CD1c-positive myeloid dendritic cell (primary cell): Measurements from ENCODE around the gene KIAA1671.
"Not testable (repeated sequence)": the region's sequence is repeated elsewhere in the genome, so short reads cannot be mapped to it uniquely, and the experiment has no call there.

Source experiments
- DNase-seq: peaks from one replicate; pipeline ENCODE4 v3.0.0-alpha.2; 2016; ENCODE audit errors: extremely low spot score

KIAA1671 gene

DNA sequence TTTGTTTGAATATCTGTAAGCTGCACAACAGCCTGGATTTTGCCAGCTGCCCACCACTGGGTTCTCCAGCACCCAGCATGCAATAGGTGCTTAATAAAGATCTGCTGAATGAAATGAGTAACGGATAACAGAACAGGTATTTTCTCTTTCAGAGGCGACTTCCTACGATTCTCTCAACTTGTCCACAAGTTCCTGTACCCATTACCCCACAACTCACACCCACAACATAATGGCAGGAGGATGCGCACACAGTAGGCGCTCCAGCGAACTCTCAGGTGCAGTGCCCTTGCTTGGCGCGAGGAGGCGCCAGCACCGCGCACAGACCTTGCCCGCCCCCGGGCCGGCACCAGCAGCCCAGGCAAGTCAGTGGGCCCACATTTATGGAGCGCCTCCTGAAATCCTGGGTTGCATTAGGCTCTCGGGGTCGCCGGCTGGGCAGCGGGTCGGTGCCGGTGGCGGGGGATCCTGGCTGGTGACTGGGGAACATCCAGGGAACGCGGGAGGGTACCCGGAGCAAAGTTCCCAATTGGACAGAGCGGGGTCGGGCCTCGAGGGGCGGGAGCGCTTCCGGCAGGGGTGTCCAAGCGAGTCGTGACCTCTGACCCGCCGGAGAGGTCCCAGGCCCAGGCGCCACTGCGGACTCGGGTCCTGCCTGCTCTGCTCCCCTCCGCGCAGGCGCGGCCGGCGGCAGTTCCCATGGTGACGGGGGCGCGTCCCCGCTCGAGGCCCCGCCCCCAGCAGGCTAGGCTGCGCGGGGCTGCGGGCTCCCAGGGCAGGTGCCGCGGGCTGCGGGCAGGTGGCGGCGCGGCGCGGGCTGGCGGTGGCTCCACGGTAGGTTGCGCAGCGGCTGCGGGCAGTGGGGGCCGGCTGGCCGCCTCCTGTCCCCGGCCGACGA, at the start of gene KIAA1671:
Gene KIAA1671 (plus strand): TSS at position 775 of the 895 bp plus-strand sequence. CDS start 75,284 bp downstream, outside the sequence.
- DNase-seq, result peak; percentile 82

DNA sequence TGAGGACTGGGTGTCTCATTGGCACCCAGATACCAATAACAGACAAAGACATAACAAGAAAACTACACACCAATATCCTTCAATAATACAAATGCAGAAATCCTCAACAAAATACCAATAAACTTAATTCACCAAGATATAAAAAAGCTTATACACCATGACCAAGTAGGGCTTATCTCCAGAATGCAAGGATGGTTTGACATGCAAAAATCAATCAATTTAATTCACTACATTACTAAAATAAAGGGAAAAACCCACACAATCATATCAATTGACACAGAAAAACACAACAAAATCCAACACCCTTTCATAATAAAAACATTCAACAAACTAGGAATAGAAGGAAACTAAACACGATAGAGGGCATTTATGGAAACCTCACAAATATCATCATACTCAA, 46.6 kb upstream of the KIAA1671 start:
- DNase-seq, result no peak

DNA sequence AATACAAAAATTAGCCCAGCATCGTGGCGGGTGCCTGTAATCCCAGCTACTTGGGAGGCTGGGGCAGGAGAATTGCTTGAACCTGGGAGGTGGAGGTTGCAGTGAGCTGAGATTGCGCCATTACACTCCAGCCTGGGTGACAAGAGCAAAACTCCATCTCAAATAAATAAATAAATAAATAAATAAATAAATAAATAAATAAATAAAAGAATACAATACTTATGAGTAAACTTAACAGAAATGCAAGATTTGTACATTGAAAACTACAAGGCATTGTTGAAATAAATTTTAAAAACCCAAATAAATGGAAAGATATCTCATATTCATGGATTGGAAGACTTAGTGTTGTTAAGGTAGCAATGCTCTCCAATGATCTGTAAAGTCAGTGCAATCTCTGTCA, 45.4 kb upstream of the KIAA1671 start:
- DNase-seq, result not testable (repeated sequence)

DNA sequence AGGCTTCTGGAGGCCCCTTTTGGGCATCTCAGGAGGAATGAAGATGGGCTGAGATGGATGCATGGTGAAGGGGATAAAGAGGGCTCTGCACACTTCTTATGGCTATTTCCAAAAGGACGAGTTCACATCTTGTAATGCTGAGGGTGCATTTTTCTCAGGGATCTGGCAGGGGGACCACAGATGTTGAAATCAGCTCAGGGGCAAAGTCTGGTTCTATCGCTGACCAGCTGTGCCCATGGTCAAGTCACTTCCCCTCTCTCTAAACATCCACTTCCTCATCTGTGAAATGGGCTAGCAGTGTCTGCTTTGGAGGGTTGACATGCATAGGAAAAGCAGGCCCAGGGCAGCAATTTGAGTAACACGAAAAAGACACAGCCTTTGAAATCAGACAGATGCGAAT, 32.5 kb upstream of the KIAA1671 start:
- no peak for DNase-seq

DNA sequence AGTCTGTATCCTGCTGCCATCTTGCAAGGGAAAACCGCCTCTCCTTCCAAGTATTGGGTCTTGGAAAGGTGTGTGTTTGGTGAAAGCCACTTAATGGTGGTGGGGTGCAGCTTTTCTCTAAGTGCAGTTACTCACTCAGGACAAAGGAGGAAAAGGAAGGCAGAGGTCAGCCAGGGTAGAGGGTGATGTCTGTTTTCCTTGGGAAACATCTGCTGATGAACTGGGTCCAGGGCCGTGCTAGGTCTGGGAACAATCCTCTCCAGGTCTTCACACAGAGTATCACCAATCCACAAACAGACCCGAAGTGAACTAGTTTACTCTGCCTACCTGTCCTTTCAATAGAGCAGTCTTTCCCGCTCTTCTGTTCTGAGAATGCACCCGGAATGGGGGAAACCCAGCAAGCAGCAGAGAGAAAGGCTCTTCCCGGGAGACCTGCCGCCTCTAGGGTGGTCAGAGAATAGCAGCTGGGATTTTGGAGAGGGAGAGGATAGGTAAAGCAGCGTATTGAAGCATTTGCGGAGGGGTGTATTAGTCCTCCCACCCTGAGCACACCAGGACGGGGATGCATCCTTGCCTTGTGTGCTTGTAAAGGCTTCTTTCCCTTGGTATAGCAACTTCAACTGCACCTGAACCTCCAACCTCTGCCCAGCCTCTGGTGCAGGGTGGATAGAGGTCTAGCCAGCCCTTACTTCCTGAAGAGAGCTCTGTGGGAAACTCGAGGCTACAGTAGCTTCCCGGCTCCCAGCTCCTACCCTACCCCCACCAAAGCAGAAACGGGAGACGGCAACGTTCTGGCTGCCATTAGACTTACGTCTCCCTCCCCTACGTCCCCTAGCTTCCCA, 26.7 kb upstream of the KIAA1671 start:
- no peak for DNase-seq

DNA sequence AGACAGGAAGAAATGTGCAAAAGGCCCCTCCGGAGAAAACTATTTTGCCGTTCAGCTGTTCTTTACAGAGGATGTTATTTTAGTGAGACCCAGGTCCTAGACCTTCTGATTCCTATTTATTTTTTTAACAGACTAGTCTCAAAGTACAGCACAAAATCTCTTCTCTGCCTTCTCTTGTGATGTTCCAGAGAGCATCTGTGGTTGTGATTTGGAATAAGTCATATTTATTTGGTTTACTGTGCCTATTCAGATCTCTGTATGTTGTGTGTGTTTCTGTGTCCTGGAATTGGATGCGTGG, 26.1 kb upstream of the KIAA1671 start:
- DNase-seq, result no peak

DNA sequence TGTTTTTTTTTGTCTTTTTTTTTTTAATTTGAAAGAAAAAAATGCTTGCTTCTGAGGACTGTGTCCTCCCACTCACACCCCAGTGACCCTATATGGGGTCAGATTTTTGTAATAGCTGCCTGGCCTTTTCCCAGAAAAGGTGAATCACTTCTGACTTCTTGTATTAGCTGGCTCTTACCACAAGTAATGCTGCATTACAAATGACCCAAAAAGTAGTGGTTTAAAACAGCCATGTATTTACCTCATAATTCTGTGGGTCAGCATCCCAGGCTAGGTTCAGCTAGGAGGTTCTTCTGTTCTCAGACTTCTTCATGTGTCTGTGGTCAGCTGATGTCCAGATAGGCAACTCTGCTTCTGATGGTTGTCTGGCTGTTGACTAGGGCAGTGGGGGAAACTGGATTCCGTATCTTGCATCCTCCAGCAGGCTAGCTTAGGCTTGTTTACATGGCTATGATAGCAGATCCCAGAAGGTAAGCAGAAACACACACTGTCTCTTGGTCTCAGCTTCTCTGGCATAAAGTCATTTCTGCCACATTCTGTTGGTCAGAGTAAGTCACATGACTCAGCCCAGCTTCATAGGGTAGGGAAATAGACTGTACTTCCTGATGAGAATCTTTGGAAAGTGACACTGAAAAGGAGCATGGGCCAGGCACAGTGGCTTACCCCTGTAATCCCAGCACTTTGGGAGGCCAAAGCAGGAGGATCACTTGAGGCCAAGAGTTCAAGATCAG, 25.5 kb upstream of the KIAA1671 start:
- peak; percentile 16 for DNase-seq

DNA sequence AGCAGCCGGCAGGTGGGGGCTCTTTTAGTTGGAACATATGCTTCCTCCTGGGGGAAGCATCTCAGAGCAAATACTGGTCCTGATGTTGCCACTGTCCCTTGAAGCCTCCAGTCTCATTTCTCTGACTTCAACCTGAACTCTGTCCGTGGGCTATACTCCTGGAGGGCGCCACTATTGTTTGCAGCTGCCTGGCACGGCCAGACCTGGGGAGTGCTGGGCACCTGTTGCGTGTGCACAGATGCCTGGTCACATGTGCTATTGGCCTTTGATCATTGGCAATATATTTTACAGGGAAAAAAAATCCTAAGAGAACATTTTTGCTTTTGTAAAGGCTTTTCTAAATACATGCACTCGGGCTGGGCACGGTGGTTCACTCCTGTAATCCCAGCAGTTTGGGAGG, 24.2 kb upstream of the KIAA1671 start:
- no peak for DNase-seq

DNA sequence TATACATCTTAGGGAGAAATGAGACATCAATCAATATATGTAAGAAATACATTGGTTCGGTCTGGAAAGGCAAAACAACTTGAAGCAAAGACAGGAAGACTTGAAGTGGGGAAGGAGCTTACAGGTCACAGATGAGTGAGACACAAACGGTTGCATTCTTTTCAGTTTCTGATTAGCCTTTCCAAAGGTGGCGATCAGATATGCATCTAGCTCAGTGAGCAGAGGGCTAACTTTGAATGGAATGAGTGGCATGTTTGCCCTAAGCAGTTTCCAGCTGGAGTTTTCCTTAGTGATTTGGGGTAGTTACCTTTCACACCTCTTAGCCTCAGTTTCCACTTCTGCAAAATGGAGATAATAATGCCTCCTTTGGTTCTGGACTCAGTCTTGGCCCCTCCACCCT, 21.8 kb upstream of the KIAA1671 start:
- no peak for DNase-seq

DNA sequence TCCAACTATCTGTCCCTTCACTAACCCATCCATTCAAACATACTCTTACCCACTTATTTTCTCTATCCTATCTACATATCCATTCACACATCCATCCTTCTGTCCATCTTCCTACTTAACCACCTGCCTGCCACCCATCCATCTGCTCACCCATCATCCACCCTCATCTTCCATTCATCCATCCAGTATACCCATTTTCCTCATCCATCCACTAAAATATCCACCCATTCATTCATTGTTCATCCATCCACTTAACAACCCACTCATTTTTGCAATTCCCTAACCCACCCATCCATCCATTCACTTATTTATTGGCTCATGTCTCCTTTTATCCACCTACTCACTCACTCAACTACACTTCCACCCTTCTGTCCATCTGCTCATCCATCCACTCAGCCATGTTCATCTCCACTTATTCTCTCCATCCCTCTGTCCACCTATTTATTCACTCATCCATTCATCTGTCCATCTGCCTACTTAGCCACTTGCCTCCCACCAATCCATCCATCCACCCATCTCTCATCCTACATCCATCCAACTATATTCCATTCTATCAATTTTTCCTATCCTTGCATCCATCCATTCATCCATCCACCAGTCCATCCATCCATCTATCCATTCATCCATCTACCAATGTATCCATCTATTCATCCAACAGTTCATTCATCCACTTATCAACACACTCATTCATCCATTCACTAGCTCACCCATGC, 16.6 kb upstream of the KIAA1671 start:
- no peak for DNase-seq

DNA sequence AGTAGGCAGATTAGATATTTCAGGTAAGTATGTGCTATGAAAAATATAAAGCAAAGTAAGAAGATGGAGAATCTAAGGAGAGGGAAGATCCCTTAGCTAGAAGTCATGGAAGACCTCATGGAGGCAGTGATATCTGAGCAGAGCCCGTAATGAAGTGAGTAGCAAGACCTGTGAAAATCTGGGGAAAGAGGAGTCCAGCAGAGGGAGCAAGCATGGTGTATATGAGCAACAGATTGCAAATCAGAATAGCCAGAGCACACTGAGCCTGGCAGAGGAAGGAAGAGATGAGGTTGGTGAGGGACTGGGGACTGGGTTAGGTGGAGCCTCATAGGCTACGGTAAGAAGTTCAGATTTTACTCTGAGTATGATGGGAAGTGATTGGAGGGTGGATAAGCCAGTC, 15.4 kb upstream of the KIAA1671 start:
- DNase-seq, result no peak

DNA sequence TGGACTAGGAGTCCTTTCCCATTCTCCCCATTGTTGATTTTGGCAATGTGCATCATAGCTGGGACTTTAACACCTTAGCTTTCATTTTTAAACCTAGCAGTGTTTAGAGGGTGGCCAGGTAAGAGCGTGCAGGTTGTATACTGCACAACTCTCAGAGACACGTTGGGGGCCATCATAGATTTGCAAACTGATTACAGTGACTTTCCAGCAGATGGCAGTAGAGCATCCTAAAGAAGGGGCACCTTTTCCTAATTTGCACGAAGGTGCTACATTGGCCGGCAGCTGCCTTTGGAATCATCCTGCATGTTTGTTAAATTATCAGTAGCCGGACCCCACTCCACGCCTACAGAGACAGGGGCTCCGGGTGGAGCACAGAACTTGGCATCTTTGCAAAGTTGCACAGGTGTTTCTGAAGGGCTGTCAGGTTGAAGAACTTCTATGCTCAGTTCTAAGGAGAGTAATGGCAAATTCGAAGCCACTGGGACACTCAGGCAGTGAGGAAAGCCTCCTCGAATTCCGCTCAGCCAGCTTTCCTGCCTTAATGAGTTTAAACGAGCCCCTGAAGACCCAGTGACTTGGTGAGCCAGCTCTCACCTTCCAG, 13.7 kb upstream of the KIAA1671 start:
- DNase-seq, result peak; percentile 38

DNA sequence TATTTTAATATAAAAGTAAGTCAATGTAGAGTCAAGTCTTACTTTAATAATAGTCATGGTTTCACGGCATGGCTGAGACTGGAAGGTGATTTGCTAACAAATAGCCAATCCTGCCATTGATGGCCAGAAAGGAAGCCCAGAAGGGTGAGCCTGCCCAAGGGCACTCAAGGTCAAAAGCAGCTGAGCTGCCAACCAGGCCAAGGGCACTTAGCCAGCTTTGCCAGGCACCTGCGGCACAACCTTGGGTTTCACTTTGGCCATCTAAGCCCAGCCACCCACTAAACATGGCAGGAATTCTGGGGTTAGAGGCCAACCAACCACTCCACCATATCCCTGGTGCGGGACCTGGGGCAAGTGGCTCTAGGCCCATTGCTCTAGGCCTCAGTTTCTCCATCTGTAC, 10.2 kb upstream of the KIAA1671 start:
- no peak for DNase-seq

DNA sequence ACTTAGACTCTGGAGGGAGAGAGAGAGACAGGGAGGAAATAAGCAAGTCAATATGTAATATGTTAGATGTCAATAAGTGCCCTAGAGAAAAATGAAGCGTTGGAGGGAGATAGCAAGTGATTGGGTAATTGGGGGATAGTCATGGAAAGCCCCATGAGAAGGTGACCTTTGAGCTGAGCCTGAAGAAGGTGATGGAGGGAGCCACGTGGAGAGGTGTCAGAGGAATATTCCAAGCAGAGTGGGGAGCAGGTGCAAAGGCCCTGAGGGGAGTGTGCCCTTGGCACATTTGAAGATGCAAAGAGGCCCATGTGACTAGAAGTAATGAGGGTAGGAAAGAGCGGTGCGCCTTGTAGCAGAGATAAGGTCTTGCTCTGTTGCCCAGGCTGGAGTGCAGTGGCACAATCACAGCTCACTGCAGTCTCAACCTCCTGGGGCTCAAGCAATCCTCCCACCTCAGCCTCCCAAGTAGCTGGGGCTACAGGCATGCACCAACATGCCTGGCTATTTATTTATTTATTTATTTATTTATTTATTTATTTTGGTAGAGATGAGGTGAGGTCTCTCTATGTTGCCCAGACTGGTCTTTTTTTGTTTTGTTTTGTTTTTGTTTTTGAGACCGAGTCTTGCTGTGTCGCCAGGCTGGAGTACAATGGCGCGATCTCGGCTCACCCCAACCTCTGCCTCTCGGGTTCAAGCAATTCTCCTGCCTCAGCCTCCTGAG, 8.1 kb upstream of the KIAA1671 start:
- no peak for DNase-seq

DNA sequence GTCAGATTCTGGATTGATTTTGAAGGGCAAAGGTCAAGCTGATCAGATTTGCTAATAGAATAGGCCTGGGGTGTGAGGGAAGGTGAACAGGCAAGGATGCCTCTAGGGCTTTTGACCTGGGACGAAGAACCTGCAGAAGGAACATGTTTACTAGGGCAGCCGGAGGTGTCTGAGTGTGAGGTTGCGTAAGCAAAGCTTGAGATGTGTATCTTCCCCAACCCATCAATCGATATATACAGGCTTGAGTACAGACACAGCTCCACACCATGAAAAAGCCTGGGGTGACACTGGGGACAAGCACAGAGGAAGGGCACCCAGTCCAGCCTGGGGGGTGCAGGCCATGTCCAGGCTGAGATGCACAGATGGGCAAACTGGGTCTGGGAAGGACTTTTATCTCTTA, 7.1 kb upstream of the KIAA1671 start:
- no peak for DNase-seq

DNA sequence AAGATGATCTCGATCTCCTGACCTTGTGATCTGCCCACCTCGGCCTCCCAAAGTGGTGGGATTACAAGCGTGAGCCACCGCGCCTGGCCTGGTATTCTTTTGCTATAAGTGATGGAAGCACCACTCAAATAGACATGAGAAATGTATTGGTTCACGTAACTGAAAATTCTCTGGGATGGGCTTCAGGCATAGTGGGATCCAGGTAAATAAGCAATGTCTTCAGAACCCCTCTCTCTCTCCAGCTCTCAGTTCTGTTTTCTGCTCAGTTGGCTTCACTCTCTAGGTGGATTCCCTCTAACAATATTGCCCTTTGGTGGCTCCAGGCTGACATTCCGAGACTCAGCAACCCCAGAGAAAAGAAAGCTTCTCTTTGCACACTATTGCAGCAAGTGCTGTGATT, 5.1 kb upstream of the KIAA1671 start:
- DNase-seq, result no peak

DNA sequence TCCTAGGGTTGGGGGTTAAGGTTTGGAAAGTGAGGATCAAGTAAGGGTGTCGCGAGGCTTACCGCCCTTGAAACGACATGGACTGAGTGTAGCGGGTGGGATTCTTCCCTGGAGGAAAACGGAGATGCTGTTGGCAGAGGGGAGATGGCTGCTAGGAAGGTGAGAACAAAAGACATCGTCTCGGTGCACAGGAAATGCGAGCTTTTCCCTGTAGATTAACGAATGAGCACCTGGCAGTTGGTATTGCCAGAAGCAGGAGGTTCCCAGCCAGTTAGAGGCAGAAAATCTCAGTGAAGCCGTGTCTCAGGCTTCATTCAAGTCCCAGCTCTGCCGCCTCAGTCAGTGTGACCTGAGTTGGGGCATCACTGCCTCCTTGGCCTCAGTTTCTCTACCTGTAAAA, 4.6 kb upstream of the KIAA1671 start:
- no peak for DNase-seq

DNA sequence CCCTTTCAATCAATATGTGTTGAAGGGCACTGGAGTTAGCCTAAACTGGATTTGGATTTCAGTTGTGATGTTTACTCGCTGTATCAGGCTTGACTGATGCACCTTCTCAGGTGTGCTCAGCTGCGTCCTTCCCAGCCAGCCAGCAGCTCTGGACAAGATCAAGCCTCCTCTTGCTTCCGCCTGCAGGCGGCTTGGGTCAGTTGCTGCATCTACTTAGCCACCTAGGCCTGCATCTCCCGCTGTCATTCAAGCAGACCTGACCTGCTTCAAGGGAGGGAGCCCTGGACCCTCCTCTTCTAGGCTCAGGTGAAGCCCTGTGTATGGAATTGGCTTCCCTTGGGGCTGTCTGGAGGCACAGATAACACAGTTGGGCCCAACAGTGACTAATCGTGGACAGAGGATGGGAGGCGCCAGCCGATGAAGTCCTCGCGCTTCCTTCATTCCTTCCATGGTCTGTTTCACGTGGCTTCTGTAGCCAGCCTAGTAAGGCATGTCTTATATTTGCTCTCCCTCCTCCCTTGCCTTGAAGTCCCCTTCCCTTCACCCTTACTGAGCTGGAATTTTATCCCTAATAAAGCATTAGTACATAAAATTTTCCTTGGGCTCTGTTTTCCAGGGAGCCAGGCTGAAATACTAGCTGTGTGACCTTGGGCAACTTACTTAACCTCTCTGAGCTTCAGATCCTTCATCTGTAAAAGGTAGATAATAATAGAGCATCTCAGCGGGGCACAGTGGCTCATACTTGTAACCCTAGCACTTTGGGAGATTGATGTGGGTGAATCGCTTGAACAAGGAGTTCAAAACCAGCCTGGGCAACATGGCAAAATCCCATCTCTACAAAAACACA, 3.9 kb upstream of the KIAA1671 start:
- no peak for DNase-seq

DNA sequence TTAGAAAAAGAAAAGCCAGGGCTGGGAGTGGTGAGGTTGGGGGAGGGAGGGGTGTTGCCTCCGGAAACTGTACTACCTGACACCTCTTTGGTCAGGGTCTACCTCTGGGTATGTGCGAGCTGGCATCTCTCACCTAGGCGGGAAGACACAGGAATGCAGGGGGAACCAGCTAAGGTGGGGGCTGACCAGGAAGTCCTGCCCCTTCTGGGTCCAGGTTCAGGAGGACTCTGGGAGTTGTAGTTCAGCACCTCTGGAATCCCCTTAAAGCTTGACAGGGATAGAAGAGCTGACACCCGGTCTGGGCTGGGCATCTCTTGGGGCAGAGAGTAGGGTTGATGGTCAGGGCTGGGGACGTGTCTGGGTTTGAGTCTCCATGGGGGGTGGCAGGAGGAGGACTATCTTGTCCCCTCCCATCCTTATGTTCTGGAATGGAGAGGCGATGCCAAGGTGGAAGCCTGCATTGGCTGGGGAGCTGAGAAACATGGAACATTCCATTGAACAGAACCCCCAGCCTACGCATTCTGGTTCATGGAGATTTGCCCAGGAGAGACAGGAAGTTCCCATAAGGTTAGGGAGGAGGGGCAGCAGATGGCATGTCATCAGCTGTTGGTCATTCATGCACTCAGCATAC, 2.1 kb upstream of the KIAA1671 start:
- no peak for DNase-seq
